Gastrocnemius medialis (tissue), 4 donors: ENCODE data around the gene TMX4.

Source experiments
- POLR2A ChIP-seq, 2 donors: fragments of 450-650 bp; IDR thresholded peaks; one replicate each; pipeline ENCODE4 v1.6.1; 2017; ENCODE audit warnings: antibody characterized with exemption in 2 of 2, mild to moderate bottlenecking in 2 of 2, moderate library complexity in 2 of 2
- TF ChIP-seq, protein P1 (sequence below), 5 experiments: fragments of 450-650 bp in 3 of 5; fragments of 200-600 bp in 2 of 5; sonication (generic) in 2 of 5; IDR thresholded peaks in 4 of 5; conservative IDR thresholded peaks in 1 of 5; 1 replicate in 4 of 5; 2 replicates in 1 of 5; pipeline ENCODE4 v1.5.1; 2016 to 2019; ENCODE audit warnings: antibody characterized with exemption in 5 of 5, mild to moderate bottlenecking in 3 of 5, moderate library complexity in 3 of 5

DNA sequence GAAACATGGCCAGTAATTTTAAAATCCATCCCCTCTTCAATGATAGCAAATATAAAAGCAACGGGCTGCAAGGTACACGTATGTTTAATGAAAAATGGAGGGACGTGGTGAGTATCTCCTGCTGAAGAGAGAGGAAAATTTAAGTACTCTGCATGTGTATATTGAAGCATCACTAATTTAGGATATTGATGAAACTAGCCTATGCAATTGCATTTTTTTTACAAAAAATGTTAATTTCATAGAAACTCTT lies 362 bp upstream of the TMX4 start:
- no peak for TF ChIP-seq POLR2A (IDR thresholded peaks at IDR 0.05)
- TF ChIP-seq, protein P1, sequence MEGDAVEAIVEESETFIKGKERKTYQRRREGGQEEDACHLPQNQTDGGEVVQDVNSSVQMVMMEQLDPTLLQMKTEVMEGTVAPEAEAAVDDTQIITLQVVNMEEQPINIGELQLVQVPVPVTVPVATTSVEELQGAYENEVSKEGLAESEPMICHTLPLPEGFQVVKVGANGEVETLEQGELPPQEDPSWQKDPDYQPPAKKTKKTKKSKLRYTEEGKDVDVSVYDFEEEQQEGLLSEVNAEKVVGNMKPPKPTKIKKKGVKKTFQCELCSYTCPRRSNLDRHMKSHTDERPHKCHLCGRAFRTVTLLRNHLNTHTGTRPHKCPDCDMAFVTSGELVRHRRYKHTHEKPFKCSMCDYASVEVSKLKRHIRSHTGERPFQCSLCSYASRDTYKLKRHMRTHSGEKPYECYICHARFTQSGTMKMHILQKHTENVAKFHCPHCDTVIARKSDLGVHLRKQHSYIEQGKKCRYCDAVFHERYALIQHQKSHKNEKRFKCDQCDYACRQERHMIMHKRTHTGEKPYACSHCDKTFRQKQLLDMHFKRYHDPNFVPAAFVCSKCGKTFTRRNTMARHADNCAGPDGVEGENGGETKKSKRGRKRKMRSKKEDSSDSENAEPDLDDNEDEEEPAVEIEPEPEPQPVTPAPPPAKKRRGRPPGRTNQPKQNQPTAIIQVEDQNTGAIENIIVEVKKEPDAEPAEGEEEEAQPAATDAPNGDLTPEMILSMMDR (IDR thresholded peaks at IDR 0.05 in 4 of 5, conservative IDR thresholded peaks at IDR 0.05 in 1 of 5), result no peak
